GM12801 (cell line): ENCODE data around the gene COL16A1.

Experiments
- CTCF ChIP-seq: IDR thresholded peaks from one replicate; pipeline ENCODE4 v1.5.1; 2011; ENCODE audit warnings: control low read depth; ENCODE audit not compliant: insufficient read length; ENCODE audit errors: extremely low read depth

COL16A1 gene

GRCh38 chr1:31703431-31704270 lies at the start of gene COL16A1:
COL16A1 (minus strand) TSS chr1:31704017; CDS start chr1:31702193, 1,824 bp downstream.
- TF ChIP-seq CTCF = no peak

DNA sequence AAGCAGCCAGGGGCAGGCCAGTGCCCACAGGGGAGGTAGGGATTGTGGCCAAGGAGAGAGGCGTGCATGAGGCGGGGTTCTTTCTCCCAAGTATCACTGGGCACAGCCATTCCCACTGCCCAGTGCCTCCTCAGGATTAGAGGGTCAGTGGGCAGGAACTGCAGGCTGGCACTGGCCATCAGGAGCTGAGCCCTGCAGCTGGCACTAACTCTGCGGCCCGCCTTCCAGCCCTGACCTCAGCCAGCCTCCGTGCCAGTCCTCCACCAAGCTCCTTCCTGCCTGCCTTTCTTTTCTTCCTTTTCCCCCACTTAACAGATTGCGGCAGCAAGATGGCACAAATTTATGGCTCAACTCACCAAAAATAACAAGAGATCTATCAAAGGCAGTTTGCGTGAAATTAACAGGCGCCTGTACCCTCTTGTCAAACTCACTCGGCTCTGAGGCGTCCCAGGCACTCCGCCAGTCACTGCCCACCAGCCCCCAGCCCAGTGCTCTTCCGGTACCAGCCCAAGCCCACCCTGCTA lies 49.2 kb upstream of the COL16A1 start:
- TF ChIP-seq CTCF = no peak

GRCh38 chr1:31752258-31752657 lies 48.4 kb upstream of the COL16A1 start:
- no peak for TF ChIP-seq CTCF

- no peak for TF ChIP-seq CTCF
These were observed 48.0 kb upstream of the COL16A1 start for GRCh38 chr1:31751822-31752241.

GRCh38 chr1:31750858-31751510 lies 47.2 kb upstream of the COL16A1 start:
- TF ChIP-seq CTCF = no peak

- no peak for TF ChIP-seq CTCF
These were observed 46.2 kb upstream of the COL16A1 start for GRCh38 chr1:31749785-31750735.
